Duodenal mucosa (tissue), 2 donors: ENCODE results near the gene SYTL3.
A peak's percentile ranks its signal among the peaks of the same experiment; 100 is the strongest.
"Not testable (repeated sequence)": the region's sequence is repeated elsewhere in the genome, so short reads cannot be mapped to it uniquely, and the experiment has no call there.

Experiments used
- H3K27ac ChIP-seq: one replicate; pipeline ENCODE4 v1.7.0; 2013; ENCODE audit warnings: low read depth, low read length
- H3K27me3 ChIP-seq, 2 donors: one replicate each; pipeline ENCODE4 v1.7.0; 2013; ENCODE audit warnings: low read length in 2 of 2, control low read depth in 1 of 2; ENCODE audit not compliant: insufficient read depth in 2 of 2, control insufficient read depth in 1 of 2
- H3K36me3 ChIP-seq, 2 donors: one replicate each; pipeline ENCODE4 v1.7.0; 2013; ENCODE audit warnings: low read length in 2 of 2, control low read depth in 1 of 2; ENCODE audit not compliant: insufficient read depth in 2 of 2, control insufficient read depth in 1 of 2
- H3K4me1 ChIP-seq, 2 donors: one replicate each; pipeline ENCODE4 v1.7.0; 2013; ENCODE audit warnings: low read length in 2 of 2, control low read depth in 1 of 2; ENCODE audit not compliant: insufficient read depth in 2 of 2, control insufficient read depth in 1 of 2
- H3K4me3 ChIP-seq, 2 donors: one replicate each; pipeline ENCODE4 v1.7.0; 2013; ENCODE audit warnings: low read length in 2 of 2, low read depth in 1 of 2
- H3K9ac ChIP-seq, 2 donors: one replicate each; pipeline ENCODE4 v1.7.0; 2013; ENCODE audit warnings: low read length in 2 of 2, low read depth in 1 of 2
- H3K9me3 ChIP-seq, 2 donors: one replicate each; pipeline ENCODE4 v1.7.0; 2013; ENCODE audit warnings: low read length in 2 of 2, control low read depth in 1 of 2; ENCODE audit not compliant: control insufficient read depth in 1 of 2

Gene SYTL3

DNA sequence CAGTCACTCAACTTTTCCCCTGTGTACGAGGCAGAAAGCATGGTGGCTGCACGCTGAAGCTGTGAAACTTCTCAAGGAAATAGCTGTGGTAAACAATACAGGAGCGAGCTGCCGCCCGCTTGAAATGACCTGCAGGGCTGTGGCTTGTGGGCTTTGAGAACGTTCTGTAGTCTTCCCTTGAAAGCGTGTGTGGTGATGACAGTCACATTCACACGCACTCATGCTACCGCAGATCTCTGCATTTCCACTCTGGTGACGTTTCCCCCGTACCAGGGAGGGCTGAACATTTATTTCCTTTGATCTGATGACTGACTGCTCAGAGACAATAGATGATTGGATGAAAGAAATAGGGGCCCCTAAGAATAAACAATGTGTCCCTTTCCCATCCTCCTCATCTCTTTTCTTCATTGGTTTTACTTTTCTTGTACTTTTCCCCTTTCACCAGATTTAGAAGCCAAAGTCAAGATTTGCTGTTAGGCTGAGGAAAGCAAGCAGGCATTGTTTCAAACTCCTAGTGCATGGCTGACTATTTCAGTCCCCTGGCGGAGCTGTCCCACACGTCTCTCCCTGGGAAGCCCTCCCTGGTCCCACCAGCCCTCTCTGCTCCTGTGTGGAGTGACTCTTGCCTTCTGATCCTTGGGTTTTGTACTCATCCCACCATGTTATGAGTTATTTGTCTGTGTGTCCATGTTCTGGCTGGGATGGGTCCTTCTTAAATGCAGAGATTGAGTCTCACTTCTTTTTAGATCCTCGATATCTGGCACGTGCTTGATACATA, 3.9 kb downstream of the SYTL3 start:
- Histone ChIP-seq H3K9me3 (no peaks in the 10 kb centered on the region), H3K27ac (peak overlapping the region; percentile 51), H3K36me3 (no peaks in the 10 kb centered on the region), H3K4me1 (peaks cover 20 to 28% of the 10 kb centered on the region in 2 donors), H3K27me3 (no peaks in the 10 kb centered on the region), H3K4me3 (no peak overlapping the region), H3K9ac (peak overlapping the region; percentile 19 to 28)

DNA sequence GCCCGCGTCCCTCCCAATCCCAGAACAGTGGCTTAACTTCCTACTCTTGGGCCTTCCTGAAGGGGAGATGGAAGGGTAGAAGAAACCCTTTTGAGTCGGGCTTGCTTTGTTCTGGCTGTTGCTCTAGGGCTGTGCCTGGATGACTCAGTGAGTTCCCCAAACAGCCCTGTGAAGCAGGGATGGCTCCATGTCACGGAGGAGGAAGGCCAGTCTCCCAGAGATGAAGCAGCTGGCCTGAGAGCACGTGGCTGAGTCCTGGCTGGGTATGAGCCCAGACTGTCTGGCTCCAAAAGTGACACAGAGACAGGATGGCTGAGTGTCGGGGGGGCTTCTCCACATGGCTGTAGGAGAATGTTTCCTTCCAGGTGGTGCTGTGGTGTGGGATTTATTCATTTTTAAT, 4.6 kb downstream of the SYTL3 start:
- H3K27ac ChIP-seq = peak overlapping the region; percentile 51
- peaks cover 14 to 28% of the 10 kb centered on the region in 2 donors for H3K4me1 ChIP-seq
- H3K9ac ChIP-seq = peak overlapping the region in 1 of 2 donors; percentile 28
- H3K27me3 ChIP-seq = no peaks in the 10 kb centered on the region
- no peak overlapping the region for H3K4me3 ChIP-seq
- no peaks in the 10 kb centered on the region for H3K9me3 ChIP-seq
- H3K36me3 ChIP-seq = no peaks in the 10 kb centered on the region

- H3K27ac ChIP-seq = no peak overlapping the region
- no peak overlapping the region for H3K4me3 ChIP-seq
- no peaks in the 10 kb centered on the region for H3K36me3 ChIP-seq
- peaks cover 14 to 28% of the 10 kb centered on the region in 2 donors for H3K4me1 ChIP-seq
- H3K27me3 ChIP-seq = no peaks in the 10 kb centered on the region
- peak overlapping the region; percentile 19 to 28 for H3K9ac ChIP-seq
- no peaks in the 10 kb centered on the region for H3K9me3 ChIP-seq
Measured at GRCh38 chr6:158654960-158655489, 5.2 kb downstream of the SYTL3 start.

DNA sequence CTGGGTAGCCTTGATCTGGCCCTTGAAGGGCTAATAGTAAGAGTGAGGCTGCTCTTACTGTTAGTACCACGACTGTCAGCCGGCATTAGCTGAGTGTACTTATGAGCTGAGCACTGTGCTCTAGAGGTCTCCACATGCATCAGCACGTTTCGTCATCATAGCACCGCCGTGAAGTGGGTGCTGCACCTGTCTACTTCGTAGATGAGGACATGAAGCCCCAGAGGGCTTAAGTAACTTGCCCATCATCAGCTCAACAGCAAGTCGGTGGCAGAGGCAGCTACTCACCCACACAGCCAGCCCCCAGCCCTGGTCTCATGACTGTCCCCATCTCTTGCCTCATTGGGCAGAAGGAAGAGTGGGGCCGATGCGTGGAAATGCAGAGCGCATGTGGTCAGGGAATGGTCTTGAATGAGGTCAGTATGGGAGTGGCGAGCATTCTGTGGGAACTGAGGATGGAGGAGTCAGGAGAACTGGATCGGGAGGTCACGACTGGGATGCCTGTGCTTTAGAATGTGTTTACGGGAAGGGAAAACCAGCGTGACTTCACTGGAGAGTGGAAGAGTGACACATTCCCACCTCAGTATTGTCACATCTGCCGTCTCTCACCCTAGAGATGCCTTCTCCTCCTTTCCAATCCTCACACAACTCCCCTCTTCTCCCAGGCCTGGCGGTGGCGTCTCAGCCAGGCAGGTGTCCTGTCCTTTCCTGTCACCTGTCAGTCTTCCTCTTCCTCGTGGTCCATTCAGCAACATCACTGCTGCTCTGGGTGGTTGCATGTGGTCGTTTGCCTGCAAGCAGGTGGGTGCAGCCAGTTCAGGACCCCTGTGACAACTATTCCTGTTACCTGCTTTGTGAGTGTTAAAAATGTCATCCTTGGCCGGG, 6.0 kb downstream of the SYTL3 start:
- H3K27ac ChIP-seq = no peak overlapping the region
- H3K9me3 ChIP-seq = no peaks in the 10 kb centered on the region
- peaks cover 19 to 33% of the 10 kb centered on the region in 2 donors for H3K4me1 ChIP-seq
- no peak overlapping the region for H3K4me3 ChIP-seq
- no peaks in the 10 kb centered on the region for H3K36me3 ChIP-seq
- H3K9ac ChIP-seq = peak overlapping the region in 1 of 2 donors; percentile 19
- H3K27me3 ChIP-seq = no peaks in the 10 kb centered on the region

GRCh38 chr6:158656986-158657385, 7.1 kb downstream of the SYTL3 start:
- not testable (repeated sequence) for H3K4me3 ChIP-seq, H3K9ac ChIP-seq, H3K27ac ChIP-seq, H3K9me3 ChIP-seq, H3K36me3 ChIP-seq, H3K27me3 ChIP-seq
- H3K4me1 ChIP-seq = peaks cover 19 to 33% of the 10 kb centered on the region in 2 donors

DNA sequence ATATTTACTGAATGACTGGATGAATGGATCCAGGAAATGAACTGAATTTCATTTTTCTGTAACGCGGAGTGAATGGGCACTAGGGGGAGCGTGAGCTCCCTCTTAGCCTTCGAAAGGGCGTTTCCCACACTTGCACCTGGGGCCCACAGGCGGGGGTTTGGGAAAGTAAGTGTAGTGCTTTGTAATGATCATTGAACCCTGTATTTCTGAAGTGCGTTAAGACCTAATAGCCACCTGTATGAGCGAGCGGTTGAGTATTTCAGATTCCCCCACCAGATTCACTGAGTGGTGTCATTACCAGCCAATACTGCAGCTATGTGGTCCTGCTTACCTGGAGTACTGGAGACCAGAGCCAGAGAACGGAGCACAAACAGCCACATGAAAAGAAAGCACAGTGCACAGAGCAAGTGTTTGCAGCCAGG, 10.5 kb downstream of the SYTL3 start:
- H3K27me3 ChIP-seq = no peaks in the 10 kb centered on the region
- H3K27ac ChIP-seq = no peak overlapping the region
- no peaks in the 10 kb centered on the region for H3K9me3 ChIP-seq
- no peaks in the 10 kb centered on the region for H3K36me3 ChIP-seq
- peak overlapping the region in 1 of 2 donors; percentile 21 for H3K4me3 ChIP-seq
- peak overlapping the region in 1 of 2 donors; percentile 15 for H3K9ac ChIP-seq
- peaks cover 18 to 28% of the 10 kb centered on the region in 2 donors for H3K4me1 ChIP-seq

- no peak overlapping the region for H3K4me3 ChIP-seq
- H3K36me3 ChIP-seq = no peaks in the 10 kb centered on the region
- H3K27me3 ChIP-seq = no peaks in the 10 kb centered on the region
- no peak overlapping the region for H3K27ac ChIP-seq
- H3K4me1 ChIP-seq = peaks cover 12 to 19% of the 10 kb centered on the region in 2 donors
- no peak overlapping the region for H3K9ac ChIP-seq
- H3K9me3 ChIP-seq = no peaks in the 10 kb centered on the region
Measured at GRCh38 chr6:158661156-158661685, 11.4 kb downstream of the SYTL3 start.

DNA sequence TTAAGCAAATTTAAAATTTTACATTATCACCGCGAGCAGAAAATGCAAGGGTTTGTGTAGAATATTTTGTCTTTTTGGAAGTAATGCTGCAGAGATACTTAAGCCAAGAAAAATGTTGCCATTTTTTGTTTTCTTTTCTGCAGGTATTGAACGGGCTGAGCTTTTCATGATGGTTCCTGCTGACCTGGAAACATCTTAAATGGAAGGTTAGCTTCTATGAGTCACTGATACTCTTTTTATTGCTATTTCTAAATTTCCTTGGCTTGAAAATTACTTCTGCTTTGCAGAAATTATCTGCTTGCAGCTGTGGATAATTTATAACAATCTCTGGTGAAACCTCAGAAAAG, 12.7 kb downstream of the SYTL3 start:
- Histone ChIP-seq H3K36me3 (no peaks in the 10 kb centered on the region), H3K9me3 (no peaks in the 10 kb centered on the region), H3K4me3 (no peak overlapping the region), H3K9ac (no peak overlapping the region), H3K27ac (no peak overlapping the region), H3K27me3 (no peaks in the 10 kb centered on the region), H3K4me1 (peaks cover 12% of the 10 kb centered on the region in 2 donors)

- no peaks in the 10 kb centered on the region for H3K9me3 ChIP-seq
- H3K4me1 ChIP-seq = peaks cover 12% of the 10 kb centered on the region in 2 donors
- H3K36me3 ChIP-seq = no peaks in the 10 kb centered on the region
- no peak overlapping the region for H3K27ac ChIP-seq
- H3K27me3 ChIP-seq = no peaks in the 10 kb centered on the region
- peak overlapping the region in 1 of 2 donors; percentile 28 for H3K4me3 ChIP-seq
- peak overlapping the region in 1 of 2 donors; percentile 7 for H3K9ac ChIP-seq
Measured at GRCh38 chr6:158662954-158663624, 13.2 kb downstream of the SYTL3 start.
